ENCODE results near the gene FAM89A.

The FAM89A gene

GRCh38 chr1:231040019-231040799 is at the start of gene FAM89A:
FAM89A (minus strand) TSS chr1:231040254; CDS start chr1:231040211, 43 bp downstream.
- DNase-seq (ENCODE audit: low read depth): no peak
- no peak for TF ChIP-seq CTCF (IDR thresholded peaks at IDR 0.05; ENCODE audit: control insufficient read depth, insufficient read depth, low read depth, low read length, missing control alignments)
- peak within 1 kb of the TSS; percentile 69 for H3K4me3 ChIP-seq (ENCODE audit: control insufficient read depth, low read depth, low read length)

GRCh38 chr1:231084353-231084752 is 44.3 kb upstream of the FAM89A start:
- no peak overlapping the region for H3K4me3 ChIP-seq (ENCODE audit: control insufficient read depth, low read depth, low read length)
- no peak for TF ChIP-seq CTCF (IDR thresholded peaks at IDR 0.05; ENCODE audit: control insufficient read depth, insufficient read depth, low read depth, low read length, missing control alignments)
- no peak for DNase-seq (ENCODE audit: low read depth)

- DNase-seq (ENCODE audit: low read depth): no peak
- TF ChIP-seq CTCF (IDR thresholded peaks at IDR 0.05; ENCODE audit: control insufficient read depth, insufficient read depth, low read depth, low read length, missing control alignments): no peak
- H3K4me3 ChIP-seq (ENCODE audit: control insufficient read depth, low read depth, low read length): no peak overlapping the region
Measured at GRCh38 chr1:231079163-231079562, 39.1 kb upstream of the FAM89A start.

GRCh38 chr1:231078250-231078649 is 38.2 kb upstream of the FAM89A start:
- no peak for TF ChIP-seq CTCF (IDR thresholded peaks at IDR 0.05; ENCODE audit: control insufficient read depth, insufficient read depth, low read depth, low read length, missing control alignments)
- DNase-seq (ENCODE audit: low read depth): no peak
- H3K4me3 ChIP-seq (ENCODE audit: control insufficient read depth, low read depth, low read length): no peak overlapping the region

- H3K4me3 ChIP-seq (ENCODE audit: control insufficient read depth, low read depth, low read length): no peak overlapping the region
- no peak for DNase-seq (ENCODE audit: low read depth)
- no peak for TF ChIP-seq CTCF (IDR thresholded peaks at IDR 0.05; ENCODE audit: control insufficient read depth, insufficient read depth, low read depth, low read length, missing control alignments)
Measured at GRCh38 chr1:231076802-231077201, 36.7 kb upstream of the FAM89A start.

GRCh38 chr1:231075497-231075896 is 35.4 kb upstream of the FAM89A start:
- TF ChIP-seq CTCF (IDR thresholded peaks at IDR 0.05; ENCODE audit: control insufficient read depth, insufficient read depth, low read depth, low read length, missing control alignments): no peak
- DNase-seq (ENCODE audit: low read depth): no peak
- H3K4me3 ChIP-seq (ENCODE audit: control insufficient read depth, low read depth, low read length): no peak overlapping the region

Data from AG09309 (cell line).